Trophoblast cell (in vitro differentiated cells and primary cell): Measurements from ENCODE around the gene P2RY12.

Experiments
- DNase-seq, 2 donors: peaks; one replicate each; pipeline ENCODE4 v3.0.0-alpha.2; 2016
- H2AFZ ChIP-seq: 2 replicates; pipeline ENCODE4 v1.6.1; 2013; ENCODE audit warnings: low read length, moderate library complexity, mild to moderate bottlenecking; ENCODE audit not compliant: insufficient read depth, poor library complexity
- H2AK5ac ChIP-seq: 2 replicates; pipeline ENCODE4 v1.6.1; 2013; ENCODE audit warnings: mild to moderate bottlenecking, low read length
- H2BK120ac ChIP-seq: 2 replicates; pipeline ENCODE4 v1.6.1; 2013; ENCODE audit warnings: low read length, mild to moderate bottlenecking, moderate library complexity; ENCODE audit not compliant: insufficient read depth, poor library complexity
- H2BK12ac ChIP-seq: 2 replicates; pipeline ENCODE4 v1.6.1; 2013; ENCODE audit warnings: mild to moderate bottlenecking, low read length, moderate library complexity
- H2BK5ac ChIP-seq: 2 replicates; pipeline ENCODE4 v1.6.1; 2013; ENCODE audit warnings: low read length, low read depth, moderate library complexity, mild to moderate bottlenecking; ENCODE audit not compliant: poor library complexity
- H3K14ac ChIP-seq: 2 replicates; pipeline ENCODE4 v1.6.1; 2013; ENCODE audit warnings: mild to moderate bottlenecking, low read length
- H3K18ac ChIP-seq: 2 replicates; pipeline ENCODE4 v1.6.1; 2013; ENCODE audit warnings: mild to moderate bottlenecking, low read length
- H3K23ac ChIP-seq: 2 replicates; pipeline ENCODE4 v1.6.1; 2013; ENCODE audit warnings: low read length
- H3K27ac ChIP-seq: 2 replicates; pipeline ENCODE4 v1.5.1; 2013; ENCODE audit warnings: low read depth, mild to moderate bottlenecking, inconsistent platforms, low read length, moderate library complexity
- H3K27me3 ChIP-seq: 2 replicates; pipeline ENCODE4 v1.6.1; 2013; ENCODE audit warnings: inconsistent platforms, mild to moderate bottlenecking, low read length, moderate library complexity; ENCODE audit not compliant: insufficient read depth
- H3K36me3 ChIP-seq, 2 experiments: 1 replicate in 1 of 2; 2 replicates in 1 of 2; pipeline ENCODE4 v1.6.1; 2013; ENCODE audit warnings: low read length in 2 of 2, mild to moderate bottlenecking in 2 of 2, moderate library complexity in 1 of 2; ENCODE audit not compliant: insufficient read depth in 2 of 2, control insufficient read depth in 1 of 2
- H3K4ac ChIP-seq: 2 replicates; pipeline ENCODE4 v1.6.1; 2013; ENCODE audit warnings: low read depth, mild to moderate bottlenecking, low read length, moderate library complexity
- H3K4me1 ChIP-seq, 2 experiments: 1 replicate in 1 of 2; 2 replicates in 1 of 2; pipeline ENCODE4 v1.6.1; 2013; ENCODE audit warnings: low read length in 2 of 2, mild to moderate bottlenecking in 2 of 2, moderate library complexity in 1 of 2; ENCODE audit not compliant: insufficient read depth in 2 of 2, control insufficient read depth in 1 of 2
- H3K4me2 ChIP-seq: 2 replicates; pipeline ENCODE4 v1.6.1; 2013; ENCODE audit warnings: inconsistent platforms, mild to moderate bottlenecking, low read length, moderate library complexity
- H3K4me3 ChIP-seq: 2 replicates; pipeline ENCODE4 v1.5.1; 2013; ENCODE audit warnings: mild to moderate bottlenecking, low read depth, low read length, inconsistent platforms
- H3K79me1 ChIP-seq: one replicate; pipeline ENCODE4 v1.6.1; 2013; ENCODE audit warnings: low read length
- H3K79me2 ChIP-seq: 2 replicates; pipeline ENCODE4 v1.6.1; 2013; ENCODE audit warnings: low read length, mild to moderate bottlenecking; ENCODE audit not compliant: control insufficient read depth, insufficient read depth, poor library complexity
- H3K9ac ChIP-seq: 2 replicates; pipeline ENCODE4 v1.6.1; 2013; ENCODE audit warnings: mild to moderate bottlenecking, low read length
- H3K9me3 ChIP-seq: 2 replicates; pipeline ENCODE4 v1.6.1; 2013; ENCODE audit warnings: low read depth, mild to moderate bottlenecking, control low read depth, inconsistent platforms, low read length; ENCODE audit not compliant: insufficient read depth
- H4K12ac ChIP-seq: 2 replicates; pipeline ENCODE4 v1.6.1; 2013; ENCODE audit warnings: low read depth, mild to moderate bottlenecking, low read length, moderate library complexity
- H4K8ac ChIP-seq: 2 replicates; pipeline ENCODE4 v1.6.1; 2013; ENCODE audit warnings: low read depth, mild to moderate bottlenecking, low read length, moderate library complexity
- H4K91ac ChIP-seq: one replicate; pipeline ENCODE4 v1.6.1; 2013; ENCODE audit warnings: low read depth, mild to moderate bottlenecking, low read length, moderate library complexity
- WGBS: extraction: QIAGEN DNeasy Blood & Tissue Kit; methylation state at CpG from one replicate; pipeline ENCODE4 v1.1.7; 2013; ENCODE audit warnings: missing lambda C conversion rate; ENCODE audit not compliant: insufficient read length, insufficient coverage; ENCODE audit errors: extremely low coverage; 5-methylcytosine and 5-hydroxymethylcytosine counted together

P2RY12 gene

GRCh38 chr3:151315136-151315535 lies 69.4 kb downstream of the P2RY12 start:
- Histone ChIP-seq H2BK120ac (peak overlapping the region; percentile 48), H4K12ac (no peak overlapping the region), H2AK5ac (no peak overlapping the region), H2AFZ (no peak overlapping the region), H3K18ac (no peak overlapping the region), H3K4me1 (peaks cover 6 to 11% of the 10 kb centered on the region in 2 experiments), H3K36me3 (no peaks in the 10 kb centered on the region), H3K4me3 (no peak overlapping the region), H2BK12ac (no peak overlapping the region), H2BK5ac (no peak overlapping the region), H3K79me2 (no peaks in the 10 kb centered on the region), H3K14ac (no peak overlapping the region), H3K4ac (peak overlapping the region; percentile 10), H3K79me1 (peaks cover 11% of the 10 kb centered on the region), H3K9ac (no peak overlapping the region), H4K91ac (no peak overlapping the region), H3K27ac (peak overlapping the region; percentile 90), H3K23ac (no peak overlapping the region), H4K8ac (no peak overlapping the region), H3K4me2 (peak overlapping the region; percentile 42), H3K9me3 (no peaks in the 10 kb centered on the region), H3K27me3 (no peaks in the 10 kb centered on the region)
- WGBS, result no CpG with 5 or more reads among the region's 2 CpGs
- DNase-seq, result peak in 1 of 2 donors; percentile 59

- WGBS, result no CpG with 5 or more reads among the region's 5 CpGs
Observed at GRCh38 chr3:151314593-151314992, 70.0 kb downstream of the P2RY12 start.

GRCh38 chr3:151314137-151314536 lies 70.4 kb downstream of the P2RY12 start:
- Histone ChIP-seq H3K18ac (no peak overlapping the region), H2BK120ac (no peak overlapping the region), H3K14ac (no peak overlapping the region), H3K9ac (no peak overlapping the region), H4K12ac (no peak overlapping the region), H3K27ac (peak overlapping the region; percentile 90), H3K27me3 (no peaks in the 10 kb centered on the region), H4K8ac (no peak overlapping the region), H2BK5ac (no peak overlapping the region), H3K79me2 (peaks cover 2% of the 10 kb centered on the region), H3K4me1 (peaks cover 6 to 13% of the 10 kb centered on the region in 2 experiments), H3K36me3 (peaks cover 0 to 1% of the 10 kb centered on the region in 2 experiments), H3K4me2 (peak overlapping the region; percentile 42), H2AK5ac (no peak overlapping the region), H3K9me3 (no peaks in the 10 kb centered on the region), H3K4ac (peak overlapping the region; percentile 10), H3K79me1 (peaks cover 11% of the 10 kb centered on the region), H2BK12ac (no peak overlapping the region), H2AFZ (no peak overlapping the region), H3K4me3 (no peak overlapping the region), H4K91ac (no peak overlapping the region), H3K23ac (no peak overlapping the region)
- no CpG with 5 or more reads among the region's 2 CpGs for WGBS
- DNase-seq, result no peak

More at GRCh38 chr3:151314593-151314992, 70.0 kb downstream of the P2RY12 start:
- Histone ChIP-seq H2BK120ac (peak overlapping the region; percentile 48), H2BK12ac (peak overlapping the region; percentile 77), H3K4me2 (peak overlapping the region; percentile 42), H3K4ac (peak overlapping the region; percentile 10), H3K79me1 (peaks cover 11% of the 10 kb centered on the region), H3K14ac (peak overlapping the region; percentile 13), H3K9ac (no peak overlapping the region), H4K8ac (no peak overlapping the region), H3K4me1 (peaks cover 6 to 13% of the 10 kb centered on the region in 2 experiments), H4K91ac (peak overlapping the region; percentile 39), H3K9me3 (no peaks in the 10 kb centered on the region), H3K18ac (peak overlapping the region; percentile 64), H3K79me2 (peaks cover 2% of the 10 kb centered on the region), H2AK5ac (no peak overlapping the region), H2AFZ (no peak overlapping the region), H3K23ac (no peak overlapping the region), H4K12ac (no peak overlapping the region), H3K27me3 (no peaks in the 10 kb centered on the region), H3K36me3 (peaks cover 0 to 1% of the 10 kb centered on the region in 2 experiments), H2BK5ac (peak overlapping the region; percentile 75), H3K4me3 (no peak overlapping the region), H3K27ac (peak overlapping the region; percentile 90)
- DNase-seq, result no peak

GRCh38 chr3:151312972-151313371 lies 71.6 kb downstream of the P2RY12 start:
- H3K79me2 ChIP-seq, result peaks cover 2% of the 10 kb centered on the region
- H3K23ac ChIP-seq, result no peak overlapping the region
- no peak overlapping the region for H2BK12ac ChIP-seq
- no peak for DNase-seq
- H3K9me3 ChIP-seq, result no peaks in the 10 kb centered on the region
- peaks cover 0 to 1% of the 10 kb centered on the region in 2 experiments for H3K36me3 ChIP-seq
- peaks cover 6 to 13% of the 10 kb centered on the region in 2 experiments for H3K4me1 ChIP-seq
- H4K91ac ChIP-seq, result no peak overlapping the region
- no peak overlapping the region for H2BK5ac ChIP-seq
- no peaks in the 10 kb centered on the region for H3K27me3 ChIP-seq
- no peak overlapping the region for H3K4me3 ChIP-seq
- no peak overlapping the region for H4K8ac ChIP-seq
- no peak overlapping the region for H3K14ac ChIP-seq
- H3K27ac ChIP-seq, result no peak overlapping the region
- H2AK5ac ChIP-seq, result no peak overlapping the region
- H3K4ac ChIP-seq, result no peak overlapping the region
- H2BK120ac ChIP-seq, result no peak overlapping the region
- no peak overlapping the region for H3K9ac ChIP-seq
- peaks cover 11% of the 10 kb centered on the region for H3K79me1 ChIP-seq
- no peak overlapping the region for H3K4me2 ChIP-seq
- H2AFZ ChIP-seq, result no peak overlapping the region
- no CpG with 5 or more reads among the region's 3 CpGs for WGBS
- H3K18ac ChIP-seq, result no peak overlapping the region
- no peak overlapping the region for H4K12ac ChIP-seq
